Activated CD8-positive, alpha-beta memory T cell treated with anti-CD3 and anti-CD28 coated beads for 36 hours (primary cell): ENCODE measurements around the gene STBD1. TPM values are rescaled to one million over a fixed set of nuclear protein-coding genes. Genes with fewer than 3 reads are reported as not detected.
"Not testable (repeated sequence)": the region's sequence is repeated elsewhere in the genome, so short reads cannot be mapped to it uniquely, and the experiment has no call there.

Experiments used
- CTCF ChIA-PET: fragments of 350-600 bp; sonication (Branson Sonifier 250); formaldehyde crosslinking; loops from one replicate; lab custom pipeline; 2021; ENCODE audit warnings: antibody characterized with exemption; lab: Charles Lee
- POLR2A ChIA-PET: fragments of 350-600 bp; sonication (Branson Sonifier 250); formaldehyde crosslinking; loops from one replicate; lab custom pipeline; 2021; ENCODE audit warnings: antibody characterized with exemption; lab: Charles Lee
- total RNA-seq, 2 experiments: library from RNA; stranded (reverse); gene quantifications; one replicate each; pipeline ENCODE4 v1.2.3, GENCODE V29; 2021

Gene STBD1
- total RNA-seq, 2 experiments from 2014 or later: 0.21 to 0.40 TPM

GRCh38 chr4:76310683-76311082 is 4.2 kb downstream of the STBD1 start:
- CTCF ChIA-PET: no interaction called here
- POLR2A ChIA-PET: no interaction called here

DNA sequence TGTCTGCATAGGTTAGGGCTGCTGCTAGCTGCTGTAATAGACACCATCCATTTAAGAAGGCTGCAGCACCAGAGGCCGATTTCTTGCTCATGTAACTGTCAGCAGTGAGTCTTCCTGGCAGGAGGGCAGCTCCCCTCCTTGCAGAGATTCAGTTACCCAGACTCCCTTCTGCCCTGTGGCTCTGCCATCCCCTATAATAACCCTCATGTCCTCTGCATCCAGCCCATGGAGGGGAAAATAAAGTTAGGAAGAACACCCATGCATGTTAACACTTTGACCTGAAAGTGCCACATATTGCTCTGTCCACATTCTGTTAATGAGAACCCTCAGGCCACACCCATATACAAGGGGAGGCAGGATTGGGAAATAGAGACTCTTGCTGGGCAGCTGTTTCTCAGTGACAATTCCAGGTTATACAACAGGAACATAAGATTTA is 5.4 kb downstream of the STBD1 start:
- CTCF ChIA-PET: no interaction called here

GRCh38 chr4:76312457-76312856 is 5.9 kb downstream of the STBD1 start:
- CTCF ChIA-PET: no interaction called here
- POLR2A ChIA-PET: no interaction called here

More for the DNA sequence above, 5.4 kb downstream of the STBD1 start:
- POLR2A ChIA-PET: no interaction called here

DNA sequence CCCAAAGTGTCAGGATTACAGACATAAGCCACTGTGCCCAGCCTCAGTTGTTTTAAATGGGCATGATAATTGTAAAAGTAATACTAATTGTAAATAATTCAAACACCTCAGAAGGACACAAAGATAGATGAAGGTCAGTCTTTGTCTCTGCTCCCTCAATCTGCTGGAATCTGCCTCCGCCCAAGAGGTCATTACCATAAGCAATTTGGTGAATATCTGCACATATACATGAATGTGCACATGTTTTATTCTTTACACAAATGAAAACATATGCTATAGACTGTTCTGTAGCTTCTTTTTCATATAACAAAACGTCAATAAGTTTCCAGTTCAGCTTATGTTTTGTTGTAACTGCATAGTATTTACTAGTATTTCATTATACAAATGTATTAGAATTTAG is 7.0 kb downstream of the STBD1 start:
- ChIA-PET POLR2A (no interaction called here), CTCF (interaction anchor here (0.8 kb wide), 1 partner anchor 61 kb away, joined by 3 read pairs; no protein-coding TSS in a partner anchor)

DNA sequence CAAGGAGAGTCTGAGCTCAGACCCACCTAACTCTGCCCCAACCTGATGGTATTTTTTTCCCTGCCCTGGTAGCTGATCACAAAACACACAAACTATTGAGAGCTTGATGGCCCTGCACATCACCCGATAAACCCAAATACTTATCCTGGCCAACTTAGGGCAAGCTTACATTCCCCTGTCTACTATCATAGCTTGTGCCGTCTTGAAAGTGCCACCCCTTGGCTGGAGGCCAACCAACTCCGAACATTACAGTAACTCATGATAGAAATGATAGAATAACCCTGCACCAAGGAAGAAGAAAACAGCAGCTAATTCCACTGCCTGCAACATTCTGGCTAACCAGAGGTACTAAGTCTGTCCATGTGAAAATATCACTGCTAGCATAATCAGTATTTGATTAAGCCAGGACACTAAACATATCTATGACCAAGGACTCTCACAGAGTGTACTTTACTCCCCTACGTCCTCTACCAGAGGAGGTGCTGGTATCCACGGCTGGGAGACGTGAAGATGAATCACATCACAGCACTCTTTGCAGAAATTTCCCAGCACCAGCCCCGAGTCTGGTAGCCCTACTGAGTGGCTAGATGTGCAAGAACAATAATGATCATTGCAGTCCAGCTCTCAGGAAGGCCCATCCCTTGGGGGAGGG is 8.9 kb downstream of the STBD1 start:
- POLR2A ChIA-PET: no interaction called here
- CTCF ChIA-PET: no interaction called here

DNA sequence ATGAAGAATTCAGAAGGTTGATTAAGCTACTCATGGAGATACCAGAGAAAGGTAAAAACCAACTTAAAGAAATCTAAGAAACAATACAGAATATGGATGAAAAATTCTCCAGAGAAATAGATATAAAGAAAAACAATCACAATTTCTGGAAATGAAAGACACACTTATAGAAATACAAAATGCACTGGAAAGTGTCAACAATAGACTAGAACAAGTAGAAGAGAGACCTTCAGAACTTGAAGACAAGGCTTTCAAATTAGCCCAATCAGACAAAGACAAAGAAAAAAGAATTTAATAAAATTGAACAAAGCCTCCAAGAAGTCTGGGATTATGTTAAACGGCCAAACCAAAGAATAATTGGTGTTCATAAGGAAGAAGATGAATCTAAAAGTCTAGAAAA is 9.6 kb downstream of the STBD1 start:
- CTCF ChIA-PET: interaction anchor here (0.7 kb wide), 1 partner anchor 61 kb away, joined by 4 read pairs; no protein-coding TSS in a partner anchor
- POLR2A ChIA-PET: no interaction called here

GRCh38 chr4:76322236-76322635 is 15.7 kb downstream of the STBD1 start:
- CTCF ChIA-PET: no interaction called here

DNA sequence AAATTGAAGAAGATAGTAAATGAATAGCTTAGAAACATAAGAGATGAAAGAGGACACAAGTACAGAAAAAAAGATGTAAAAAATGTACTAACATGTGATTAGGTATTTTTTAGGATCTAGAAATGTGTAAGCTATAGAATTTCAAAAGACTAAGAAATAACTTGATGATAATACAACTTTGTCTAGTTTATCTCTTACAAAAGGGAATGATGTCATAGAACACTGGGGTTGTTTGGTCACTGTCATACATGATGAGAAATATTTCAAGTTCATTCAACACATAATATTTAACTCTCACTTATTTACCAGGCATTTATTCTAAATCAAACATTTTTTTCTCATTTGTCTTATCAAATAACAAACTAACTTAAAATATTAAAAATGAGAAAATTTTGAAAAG is 18.5 kb downstream of the STBD1 start:
- CTCF ChIA-PET: no interaction called here
- POLR2A ChIA-PET: no interaction called here

More at GRCh38 chr4:76322236-76322635, 15.7 kb downstream of the STBD1 start:
- POLR2A ChIA-PET: no interaction called here

- ChIA-PET POLR2A (no interaction called here), CTCF (no interaction called here)
Observed at GRCh38 chr4:76326515-76326914, 20.0 kb downstream of the STBD1 start.

DNA sequence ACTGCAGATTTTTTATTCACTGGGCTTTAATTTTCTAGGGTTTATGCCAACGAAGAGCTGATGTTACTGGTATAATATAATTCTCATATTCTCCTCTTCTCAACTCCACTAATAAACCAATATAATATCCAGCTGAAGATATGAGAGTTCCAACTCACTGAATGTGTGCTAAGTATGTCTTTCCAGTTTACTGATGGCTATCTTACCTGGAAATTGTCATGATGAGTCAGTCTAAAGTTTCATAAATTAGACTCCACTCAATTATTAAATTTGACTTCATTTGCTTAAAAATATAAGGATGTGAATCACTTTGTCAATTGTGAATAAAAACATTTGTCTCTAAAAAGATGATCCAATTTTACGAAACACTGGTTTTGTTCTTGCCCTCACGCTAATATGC is 28.4 kb downstream of the STBD1 start:
- CTCF ChIA-PET: no interaction called here
- POLR2A ChIA-PET: no interaction called here

DNA sequence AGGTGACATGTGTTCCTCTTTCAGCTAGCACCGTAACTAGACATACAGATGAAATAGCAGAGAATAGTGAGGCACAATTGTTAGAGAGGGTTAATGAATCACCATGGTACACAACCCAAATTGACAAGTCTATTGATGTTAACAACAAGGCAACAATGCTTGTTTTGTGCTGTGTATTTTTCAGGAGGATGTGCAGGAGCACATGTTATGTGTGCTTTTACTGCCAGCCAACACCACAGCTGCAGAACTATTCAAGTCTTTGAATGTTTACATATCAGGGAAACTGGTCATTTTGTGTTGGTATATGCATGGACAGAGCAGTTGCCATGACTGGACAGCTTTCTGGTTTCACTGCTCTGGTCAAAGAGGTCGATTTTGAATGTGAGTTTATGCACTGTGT is 32.8 kb downstream of the STBD1 start:
- POLR2A ChIA-PET: no interaction called here
- CTCF ChIA-PET: no interaction called here

DNA sequence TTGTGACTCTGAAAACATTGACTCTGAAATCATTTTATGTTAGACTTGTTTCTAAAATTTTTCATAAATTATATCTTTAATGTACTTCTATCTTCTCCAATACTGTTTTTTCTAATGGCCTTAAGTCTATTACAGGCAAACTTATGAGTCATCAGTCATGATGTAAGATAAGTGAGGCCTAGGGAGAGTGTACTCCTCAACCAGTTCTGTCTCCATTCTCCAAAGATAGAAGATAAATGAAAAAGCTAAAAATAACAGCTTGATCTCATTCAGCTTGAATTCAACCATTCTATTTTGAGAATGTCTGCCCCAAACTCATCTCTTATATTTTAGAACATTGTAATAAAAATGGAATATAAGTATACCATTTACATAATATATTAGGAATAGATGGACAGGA is 34.5 kb downstream of the STBD1 start:
- CTCF ChIA-PET: no interaction called here
- POLR2A ChIA-PET: no interaction called here

DNA sequence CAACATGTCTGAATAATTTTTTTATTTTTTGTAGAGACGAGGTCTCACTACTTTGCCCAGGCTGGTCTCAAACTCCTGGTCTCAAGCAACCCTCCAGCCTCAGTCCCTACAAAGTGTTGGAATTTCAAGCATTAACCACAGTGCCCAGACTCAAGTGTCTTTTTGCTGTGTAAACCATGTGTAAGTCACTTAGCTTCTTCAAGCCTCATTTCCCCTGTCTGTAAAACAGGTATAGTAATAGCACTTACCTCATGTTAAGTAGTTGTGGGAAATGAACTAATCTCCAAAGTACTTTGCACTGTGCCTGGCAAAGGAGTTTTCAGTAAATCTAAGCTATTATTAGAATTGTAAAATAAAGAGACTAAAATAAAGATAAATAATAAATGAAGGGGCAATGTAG is 35.7 kb downstream of the STBD1 start:
- POLR2A ChIA-PET: no interaction called here
- CTCF ChIA-PET: interaction anchor here (1.2 kb wide), 1 partner anchor 12 kb away, joined by 3 read pairs; no protein-coding TSS in a partner anchor

GRCh38 chr4:76342803-76343202 is 36.3 kb downstream of the STBD1 start:
- CTCF ChIA-PET: interaction anchor here (1.2 kb wide), 1 partner anchor 12 kb away, joined by 3 read pairs; no protein-coding TSS in a partner anchor
- POLR2A ChIA-PET: no interaction called here

GRCh38 chr4:76354517-76355473 is 48.3 kb downstream of the STBD1 start:
- POLR2A ChIA-PET: no interaction called here
- CTCF ChIA-PET: interaction anchor here (0.6 to 1.6 kb wide), 3 partner anchors 12 to 196 kb away, joined by 3 read pairs; no protein-coding TSS in a partner anchor

GRCh38 chr4:76357981-76358380 is 51.4 kb downstream of the STBD1 start:
- CTCF ChIA-PET: no interaction called here
- POLR2A ChIA-PET: no interaction called here

- CTCF ChIA-PET, POLR2A ChIA-PET: not testable (repeated sequence)
Observed at GRCh38 chr4:76359881-76360466, 53.4 kb downstream of the STBD1 start.
